HepG2 (cell line): Measurements from ENCODE around the gene ACAP1. TPM values are rescaled to one million over a fixed set of nuclear protein-coding genes. Genes with fewer than 3 reads are reported as not detected.

Experiments
- EHMT2 ChIP-seq: fragments of 200-600 bp; sonication (generic); IDR thresholded peaks from 2 replicates; pipeline ENCODE4 v1.7.0; 2017; ENCODE audit warnings: antibody characterized with exemption, low read depth, low read length, borderline replicate concordance
- FOXJ3 ChIP-seq: sonication (generic); formaldehyde crosslinking; IDR thresholded peaks from 2 replicates; pipeline ENCODE4 v1.4.0; 2020; ENCODE audit warnings: missing genetic modification reagents, mild to moderate bottlenecking, borderline replicate concordance
- HDAC1 ChIP-seq: sonication (generic); formaldehyde crosslinking; IDR thresholded peaks from 2 replicates; pipeline ENCODE4 v1.5.1; 2020; ENCODE audit warnings: mild to moderate bottlenecking, missing genetic modification reagents
- MAFG ChIP-seq: sonication (generic); formaldehyde crosslinking; IDR thresholded peaks from 2 replicates; pipeline ENCODE4 v1.5.1; 2020; ENCODE audit warnings: mild to moderate bottlenecking, missing genetic modification reagents
- MXD4 ChIP-seq: IDR thresholded peaks from 2 replicates; pipeline ENCODE4 v1.6.1; 2016; ENCODE audit warnings: mild to moderate bottlenecking, missing biosample characterization, missing genetic modification reagents
- SMAD3 ChIP-seq: sonication (generic); formaldehyde crosslinking; IDR thresholded peaks from 2 replicates; pipeline ENCODE4 v1.4.0; 2020; ENCODE audit warnings: missing genetic modification reagents
- SOX13 ChIP-seq, 3 experiments: fragments of 450-650 bp in 1 of 3; sonication (generic) in 1 of 3; formaldehyde crosslinking in 1 of 3; IDR thresholded peaks in 2 of 3; conservative IDR thresholded peaks in 1 of 3; 2 replicates each; pipeline versions ENCODE4 v1.5.0 to v1.6.1; 2016 to 2020; ENCODE audit warnings: antibody characterized with exemption in 1 of 3, mild to moderate bottlenecking in 1 of 3, missing compliant biosample characterization in 1 of 3, missing genetic modification reagents in 1 of 3, moderate library complexity in 1 of 3
- TFAP4 ChIP-seq: sonication (generic); IDR thresholded peaks from 2 replicates; pipeline ENCODE4 v1.6.1; 2016; ENCODE audit warnings: low read depth, borderline replicate concordance
- THRA ChIP-seq: sonication (generic); formaldehyde crosslinking; IDR thresholded peaks from 2 replicates; pipeline ENCODE4 v1.4.0; 2020; ENCODE audit warnings: missing genetic modification reagents, borderline replicate concordance
- TP53 ChIP-seq: sonication (generic); formaldehyde crosslinking; conservative IDR thresholded peaks from 2 replicates; pipeline ENCODE4 v1.4.0; 2020; ENCODE audit warnings: missing genetic modification reagents
- ZNF282 ChIP-seq: fragments of 450-650 bp; IDR thresholded peaks from 2 replicates; pipeline ENCODE4 v1.6.1; 2018; ENCODE audit not compliant: partially characterized antibody
- ZNF543 ChIP-seq: sonication (generic); formaldehyde crosslinking; IDR thresholded peaks from 2 replicates; pipeline ENCODE4 v1.4.0; 2020; ENCODE audit warnings: mild to moderate bottlenecking, missing genetic modification reagents
- ZNF558 ChIP-seq: sonication (generic); formaldehyde crosslinking; IDR thresholded peaks from 2 replicates; pipeline ENCODE4 v1.9.0; 2022; ENCODE audit warnings: mild to moderate bottlenecking, missing genetic modification reagents, borderline replicate concordance
- polyA plus RNA-seq, 8 experiments: library from polyadenylated mRNA; depleted of rRNA in 3 of 8; stranded (reverse) in 7 of 8; unstranded in 1 of 8; fragments of >200 nt; fragmentation: Illumina TruSeq in 4 of 8; extraction: Trizol in 4 of 8; gene quantifications; 2 replicates each; pipeline versions ENCODE4 v1.2.1 to v1.2.3, GENCODE V29; 2011 to 2016; ENCODE audit warnings: low read depth in 4 of 8, missing spikeins in 1 of 8, mixed read lengths in 1 of 8; ENCODE audit not compliant: insufficient read depth in 1 of 8
- total RNA-seq, 5 experiments: library from RNA; depleted of rRNA; stranded (reverse); fragments of >200 nt; fragmentation: Illumina TruSeq; extraction: Trizol; gene quantifications; 2 replicates each; pipeline ENCODE4 v1.2.3, GENCODE V29; 2016; ENCODE audit warnings: low read depth in 1 of 5
- TF ChIP-seq, protein P1 (sequence below): sonication (generic); formaldehyde crosslinking; conservative IDR thresholded peaks from 2 replicates; pipeline ENCODE4 v1.8.0; 2022; ENCODE audit warnings: low read depth, missing genetic modification reagents
- TF ChIP-seq, protein P2 (sequence below): sonication (generic); formaldehyde crosslinking; IDR thresholded peaks from 2 replicates; pipeline ENCODE4 v1.5.1; 2020; ENCODE audit warnings: missing genetic modification reagents, mild to moderate bottlenecking, borderline replicate concordance
- TF ChIP-seq, protein P3 (sequence below): IDR thresholded peaks from 2 replicates; pipeline ENCODE4 v1.6.1; 2018; ENCODE audit warnings: missing genetic modification reagents, mild to moderate bottlenecking, missing compliant biosample characterization
- TF ChIP-seq, protein P4 (sequence below): sonication (generic); formaldehyde crosslinking; IDR thresholded peaks from 2 replicates; pipeline ENCODE4 v1.8.0; 2022; ENCODE audit warnings: low read depth, missing genetic modification reagents
- TF ChIP-seq, protein P5 (sequence below): sonication (generic); formaldehyde crosslinking; IDR thresholded peaks from 2 replicates; pipeline ENCODE4 v1.4.0; 2020; ENCODE audit warnings: low read depth, mild to moderate bottlenecking, missing genetic modification reagents

The ACAP1 gene
- total and polyA plus RNA-seq, 2 of the 13 experiments (the other 11 are each of a cell fraction or from before 2014, with no cell fraction given) = 1.3 to 2.5 TPM

- no peak for TF ChIP-seq TP53 (CRISPR knock-in tag)
- 0 out of 2 replicates have a peak, but pooled peaks have one; percentile 12 for TF ChIP-seq SMAD3
- no peak for TF ChIP-seq ZNF543 (CRISPR knock-in tag)
- no peak for TF ChIP-seq HDAC1 (CRISPR knock-in tag)
- TF ChIP-seq, protein P1, sequence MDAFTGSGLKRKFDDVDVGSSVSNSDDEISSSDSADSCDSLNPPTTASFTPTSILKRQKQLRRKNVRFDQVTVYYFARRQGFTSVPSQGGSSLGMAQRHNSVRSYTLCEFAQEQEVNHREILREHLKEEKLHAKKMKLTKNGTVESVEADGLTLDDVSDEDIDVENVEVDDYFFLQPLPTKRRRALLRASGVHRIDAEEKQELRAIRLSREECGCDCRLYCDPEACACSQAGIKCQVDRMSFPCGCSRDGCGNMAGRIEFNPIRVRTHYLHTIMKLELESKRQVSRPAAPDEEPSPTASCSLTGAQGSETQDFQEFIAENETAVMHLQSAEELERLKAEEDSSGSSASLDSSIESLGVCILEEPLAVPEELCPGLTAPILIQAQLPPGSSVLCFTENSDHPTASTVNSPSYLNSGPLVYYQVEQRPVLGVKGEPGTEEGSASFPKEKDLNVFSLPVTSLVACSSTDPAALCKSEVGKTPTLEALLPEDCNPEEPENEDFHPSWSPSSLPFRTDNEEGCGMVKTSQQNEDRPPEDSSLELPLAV (CRISPR knock-in tag) = no peak
- TF ChIP-seq FOXJ3 (CRISPR knock-in tag) = no peak
- no peak for TF ChIP-seq MAFG
- TF ChIP-seq ZNF282 = no peak
- TF ChIP-seq, protein P2, sequence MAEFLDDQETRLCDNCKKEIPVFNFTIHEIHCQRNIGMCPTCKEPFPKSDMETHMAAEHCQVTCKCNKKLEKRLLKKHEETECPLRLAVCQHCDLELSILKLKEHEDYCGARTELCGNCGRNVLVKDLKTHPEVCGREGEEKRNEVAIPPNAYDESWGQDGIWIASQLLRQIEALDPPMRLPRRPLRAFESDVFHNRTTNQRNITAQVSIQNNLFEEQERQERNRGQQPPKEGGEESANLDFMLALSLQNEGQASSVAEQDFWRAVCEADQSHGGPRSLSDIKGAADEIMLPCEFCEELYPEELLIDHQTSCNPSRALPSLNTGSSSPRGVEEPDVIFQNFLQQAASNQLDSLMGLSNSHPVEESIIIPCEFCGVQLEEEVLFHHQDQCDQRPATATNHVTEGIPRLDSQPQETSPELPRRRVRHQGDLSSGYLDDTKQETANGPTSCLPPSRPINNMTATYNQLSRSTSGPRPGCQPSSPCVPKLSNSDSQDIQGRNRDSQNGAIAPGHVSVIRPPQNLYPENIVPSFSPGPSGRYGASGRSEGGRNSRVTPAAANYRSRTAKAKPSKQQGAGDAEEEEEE (CRISPR knock-in tag) = no peak
- TF ChIP-seq, protein P3, sequence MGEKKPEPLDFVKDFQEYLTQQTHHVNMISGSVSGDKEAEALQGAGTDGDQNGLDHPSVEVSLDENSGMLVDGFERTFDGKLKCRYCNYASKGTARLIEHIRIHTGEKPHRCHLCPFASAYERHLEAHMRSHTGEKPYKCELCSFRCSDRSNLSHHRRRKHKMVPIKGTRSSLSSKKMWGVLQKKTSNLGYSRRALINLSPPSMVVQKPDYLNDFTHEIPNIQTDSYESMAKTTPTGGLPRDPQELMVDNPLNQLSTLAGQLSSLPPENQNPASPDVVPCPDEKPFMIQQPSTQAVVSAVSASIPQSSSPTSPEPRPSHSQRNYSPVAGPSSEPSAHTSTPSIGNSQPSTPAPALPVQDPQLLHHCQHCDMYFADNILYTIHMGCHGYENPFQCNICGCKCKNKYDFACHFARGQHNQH (CRISPR knock-in tag) = no peak
- peak; percentile 4; the same call in 1 of the 2 replicates for TF ChIP-seq TFAP4
- TF ChIP-seq THRA (CRISPR knock-in tag) = peak; percentile 6; the same call in 1 of the 2 replicates
- TF ChIP-seq, protein P4, sequence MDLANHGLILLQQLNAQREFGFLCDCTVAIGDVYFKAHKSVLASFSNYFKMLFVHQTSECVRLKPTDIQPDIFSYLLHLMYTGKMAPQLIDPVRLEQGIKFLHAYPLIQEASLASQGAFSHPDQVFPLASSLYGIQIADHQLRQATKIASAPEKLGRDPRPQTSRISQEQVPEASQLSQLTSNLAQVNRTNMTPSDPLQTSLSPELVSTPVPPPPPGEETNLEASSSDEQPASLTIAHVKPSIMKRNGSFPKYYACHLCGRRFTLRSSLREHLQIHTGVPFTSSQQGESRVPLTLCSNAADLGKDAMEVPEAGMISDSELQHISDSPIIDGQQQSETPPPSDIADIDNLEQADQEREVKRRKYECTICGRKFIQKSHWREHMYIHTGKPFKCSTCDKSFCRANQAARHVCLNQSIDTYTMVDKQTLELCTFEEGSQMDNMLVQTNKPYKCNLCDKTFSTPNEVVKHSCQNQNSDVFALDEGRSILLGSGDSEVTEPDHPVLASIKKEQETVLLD (CRISPR knock-in tag) = no peak
- TF ChIP-seq SOX13 (IDR thresholded peaks at IDR 0.05) = no peak
- TF ChIP-seq SOX13 (CRISPR knock-in tag; conservative IDR thresholded peaks at IDR 0.05 in 1 of 2, IDR thresholded peaks at IDR 0.05 in 1 of 2) = no peak
- TF ChIP-seq EHMT2 = no peak
- no peak for TF ChIP-seq ZNF558
- TF ChIP-seq MXD4 = peak; percentile 13; the same call in 1 of the 2 replicates
- TF ChIP-seq, protein P5, sequence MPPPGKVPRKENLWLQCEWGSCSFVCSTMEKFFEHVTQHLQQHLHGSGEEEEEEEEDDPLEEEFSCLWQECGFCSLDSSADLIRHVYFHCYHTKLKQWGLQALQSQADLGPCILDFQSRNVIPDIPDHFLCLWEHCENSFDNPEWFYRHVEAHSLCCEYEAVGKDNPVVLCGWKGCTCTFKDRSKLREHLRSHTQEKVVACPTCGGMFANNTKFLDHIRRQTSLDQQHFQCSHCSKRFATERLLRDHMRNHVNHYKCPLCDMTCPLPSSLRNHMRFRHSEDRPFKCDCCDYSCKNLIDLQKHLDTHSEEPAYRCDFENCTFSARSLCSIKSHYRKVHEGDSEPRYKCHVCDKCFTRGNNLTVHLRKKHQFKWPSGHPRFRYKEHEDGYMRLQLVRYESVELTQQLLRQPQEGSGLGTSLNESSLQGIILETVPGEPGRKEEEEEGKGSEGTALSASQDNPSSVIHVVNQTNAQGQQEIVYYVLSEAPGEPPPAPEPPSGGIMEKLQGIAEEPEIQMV = no peak
These were observed 20.6 kb upstream of the ACAP1 start (continued) for GRCh38 chr17:7315570-7316235.
